Esophagus squamous epithelium (tissue), 4 donors: Measurements from ENCODE around the gene LENEP.

Experiments
- CTCF ChIP-seq, 6 experiments: fragments of 450-650 bp in 4 of 6; fragments of 200-600 bp in 2 of 6; sonication (generic) in 2 of 6; IDR thresholded peaks; one replicate each; pipeline ENCODE4 v1.5.1; 2016 to 2019; ENCODE audit warnings: antibody characterized with exemption in 6 of 6, mild to moderate bottlenecking in 4 of 6, moderate library complexity in 4 of 6
- POLR2A ChIP-seq, 4 donors: fragments of 450-650 bp; IDR thresholded peaks; one replicate each; pipeline ENCODE4 v1.6.1; 2017; ENCODE audit warnings: antibody characterized with exemption in 4 of 4, mild to moderate bottlenecking in 4 of 4, moderate library complexity in 3 of 4

GRCh38 chr1:154960446-154961136, 32.8 kb upstream of the LENEP start:
- TF ChIP-seq CTCF (IDR thresholded peaks at IDR 0.05), result no peak
- TF ChIP-seq POLR2A (IDR thresholded peaks at IDR 0.05), result no peak
